ENCODE results near the gene ENDOG.
"Not testable (repeated sequence)": the region's sequence is repeated elsewhere in the genome, so short reads cannot be mapped to it uniquely, and the experiment has no call there.

The ENDOG gene

DNA sequence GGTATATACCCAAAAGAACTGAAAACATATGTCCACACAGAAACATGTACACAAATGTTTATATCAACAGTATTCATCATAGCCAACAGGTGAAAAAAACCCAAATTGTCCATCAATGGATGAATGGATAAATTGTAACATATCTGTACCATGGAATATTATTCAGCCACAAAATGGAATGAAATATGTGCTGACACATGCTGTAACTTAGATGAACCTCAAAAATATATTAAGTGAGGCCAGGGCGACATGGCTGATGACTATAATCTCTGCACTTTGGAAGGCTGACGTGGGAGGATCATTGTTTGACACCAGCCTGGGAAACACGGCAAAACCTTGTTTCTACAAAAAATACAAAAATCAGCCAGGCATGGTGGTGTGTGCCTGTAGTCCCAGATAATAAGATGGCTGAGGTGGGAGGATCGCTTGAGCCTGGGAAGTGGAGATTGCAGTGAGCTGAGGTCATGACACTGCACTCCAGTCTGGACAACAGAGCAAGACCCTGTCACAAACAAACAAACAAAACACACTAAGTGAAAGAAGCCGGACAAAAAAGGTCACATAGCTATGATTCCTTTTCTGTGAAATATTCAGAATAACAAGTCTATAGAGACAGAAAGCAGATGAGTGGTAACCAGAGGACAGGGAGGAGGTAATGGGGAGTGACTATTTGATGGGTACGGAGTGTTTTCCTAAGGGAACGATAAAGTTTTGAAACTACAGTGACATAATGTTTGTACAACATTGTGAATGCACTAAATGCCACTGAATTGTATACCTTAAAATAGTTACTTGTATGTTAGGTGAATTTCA is 52.0 kb downstream of the ENDOG start:
- DNase-seq, result no peak

DNA sequence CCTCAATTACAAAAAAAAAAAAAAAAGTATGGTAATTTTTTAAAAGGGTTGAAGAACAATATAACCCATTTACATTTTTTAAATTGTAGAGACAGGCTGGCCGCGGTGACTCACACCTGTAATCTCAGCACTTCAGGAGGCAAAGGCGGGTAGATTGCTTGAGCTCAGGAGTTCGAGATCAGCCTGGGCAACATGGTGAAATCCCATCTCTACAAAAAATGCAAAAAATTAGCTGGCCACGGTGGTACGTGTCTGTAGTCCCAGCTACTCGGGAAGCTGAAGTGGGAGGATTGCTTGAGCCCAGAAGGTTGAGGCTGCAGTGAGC is 52.6 kb downstream of the ENDOG start:
- not testable (repeated sequence) for DNase-seq

Measured in left hindlimb (tissue), 1 donor.